22Rv1 (cell line): ENCODE data around the gene HTR3D.

Experiments used
- H3K27ac ChIP-seq: fragments of 450-650 bp; 2 replicates; pipeline ENCODE4 v1.5.1; 2017
- CTCF ChIP-seq: fragments of 450-650 bp; IDR thresholded peaks from 2 replicates; pipeline ENCODE4 v1.5.1; 2017; ENCODE audit warnings: mild to moderate bottlenecking
- ZFX ChIP-seq: fragments of 450-650 bp; IDR thresholded peaks from 2 replicates; pipeline ENCODE4 v1.6.1; 2017; ENCODE audit warnings: antibody characterized with exemption, borderline replicate concordance

The HTR3D gene

GRCh38 chr3:184031187-184031792, at the start of gene HTR3D:
HTR3D (plus strand) TSS chr3:184031742; CDS start chr3:184031742, 0 bp downstream.
- TF ChIP-seq CTCF, result no peak
- TF ChIP-seq ZFX, result no peak
- H3K27ac ChIP-seq, result no peak within 1 kb of the TSS

- no peak for TF ChIP-seq ZFX
- TF ChIP-seq CTCF, result no peak
- no peak overlapping the region for H3K27ac ChIP-seq
These were observed 49.4 kb upstream of the HTR3D start for GRCh38 chr3:183981990-183982644.

GRCh38 chr3:183984127-183984740, 47.3 kb upstream of the HTR3D start:
- H3K27ac ChIP-seq, result no peak overlapping the region
- TF ChIP-seq CTCF (no peak), ZFX (no peak)

GRCh38 chr3:183984749-183985729, 46.5 kb upstream of the HTR3D start:
- peak overlapping the region; percentile 13; the same call in 1 of the 2 replicates for H3K27ac ChIP-seq
- TF ChIP-seq ZFX, result no peak
- no peak for TF ChIP-seq CTCF

- H3K27ac ChIP-seq, result no peak overlapping the region
- TF ChIP-seq CTCF (no peak), ZFX (no peak)
These were observed 44.4 kb upstream of the HTR3D start for GRCh38 chr3:183987000-183987600.

- TF ChIP-seq ZFX (no peak), CTCF (no peak)
These were observed 43.2 kb upstream of the HTR3D start for GRCh38 chr3:183988216-183988790.

More at GRCh38 chr3:183988216-183988790, 43.2 kb upstream of the HTR3D start:
- H3K27ac ChIP-seq, result no peak overlapping the region
